TTC549 (cell line): ENCODE results near the gene ATXN7L1.
"Not testable (repeated sequence)": the region's sequence is repeated elsewhere in the genome, so short reads cannot be mapped to it uniquely, and the experiment has no call there.

ENCODE experiments used
- FAIRE-seq: peaks from 2 replicates; lab custom pipeline; 2012; peaks lifted over from hg19 to GRCh38; lab: Jason Lieb, UNC

Gene ATXN7L1

GRCh38 chr7:105887569-105888189, 11.3 kb upstream of the ATXN7L1 start:
- no peak for FAIRE-seq

DNA sequence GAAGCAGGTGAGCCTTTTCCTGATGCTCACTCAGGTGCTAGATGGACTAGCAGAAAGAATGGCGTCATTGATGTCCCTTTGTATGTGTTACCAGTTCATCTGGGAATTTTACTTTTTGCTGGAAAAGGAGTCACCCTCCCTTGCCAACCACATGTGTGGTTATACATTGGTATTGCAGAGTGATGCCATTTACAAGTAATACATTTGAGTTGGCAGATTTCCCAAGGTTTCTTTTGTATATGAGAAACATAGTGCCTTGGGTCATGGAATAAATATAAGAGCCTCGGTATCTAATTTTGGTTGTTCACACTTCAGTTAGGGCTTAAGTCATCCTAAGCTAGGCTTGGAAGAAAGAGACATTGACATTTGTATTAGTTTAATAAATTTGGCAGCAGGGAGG, 10.4 kb upstream of the ATXN7L1 start:
- FAIRE-seq, result no peak

GRCh38 chr7:105885387-105886111, 9.2 kb upstream of the ATXN7L1 start:
- no peak for FAIRE-seq

GRCh38 chr7:105883179-105883578, 6.8 kb upstream of the ATXN7L1 start:
- not testable (repeated sequence) for FAIRE-seq

GRCh38 chr7:105881439-105881838, 5.0 kb upstream of the ATXN7L1 start:
- FAIRE-seq, result no peak

- FAIRE-seq, result no peak
Observed at GRCh38 chr7:105880571-105881330, 4.4 kb upstream of the ATXN7L1 start.

DNA sequence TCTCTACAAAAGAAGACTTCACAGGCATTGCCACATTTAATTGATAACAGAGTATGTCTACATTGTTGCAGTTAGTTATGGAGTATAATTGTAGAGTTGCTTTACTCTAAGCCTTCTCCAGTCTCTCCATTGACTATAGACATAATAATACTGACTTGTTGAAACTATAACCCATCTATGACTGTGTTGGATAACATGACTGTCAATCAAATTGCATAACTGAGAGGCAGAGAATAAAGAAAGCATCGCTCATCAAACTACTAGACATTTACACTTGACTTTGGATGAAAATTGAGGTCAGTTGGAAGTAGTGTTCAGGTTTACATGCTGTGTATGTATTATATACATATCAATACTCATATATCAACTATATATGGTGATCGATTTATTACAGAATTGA, 3.4 kb upstream of the ATXN7L1 start:
- FAIRE-seq, result no peak

DNA sequence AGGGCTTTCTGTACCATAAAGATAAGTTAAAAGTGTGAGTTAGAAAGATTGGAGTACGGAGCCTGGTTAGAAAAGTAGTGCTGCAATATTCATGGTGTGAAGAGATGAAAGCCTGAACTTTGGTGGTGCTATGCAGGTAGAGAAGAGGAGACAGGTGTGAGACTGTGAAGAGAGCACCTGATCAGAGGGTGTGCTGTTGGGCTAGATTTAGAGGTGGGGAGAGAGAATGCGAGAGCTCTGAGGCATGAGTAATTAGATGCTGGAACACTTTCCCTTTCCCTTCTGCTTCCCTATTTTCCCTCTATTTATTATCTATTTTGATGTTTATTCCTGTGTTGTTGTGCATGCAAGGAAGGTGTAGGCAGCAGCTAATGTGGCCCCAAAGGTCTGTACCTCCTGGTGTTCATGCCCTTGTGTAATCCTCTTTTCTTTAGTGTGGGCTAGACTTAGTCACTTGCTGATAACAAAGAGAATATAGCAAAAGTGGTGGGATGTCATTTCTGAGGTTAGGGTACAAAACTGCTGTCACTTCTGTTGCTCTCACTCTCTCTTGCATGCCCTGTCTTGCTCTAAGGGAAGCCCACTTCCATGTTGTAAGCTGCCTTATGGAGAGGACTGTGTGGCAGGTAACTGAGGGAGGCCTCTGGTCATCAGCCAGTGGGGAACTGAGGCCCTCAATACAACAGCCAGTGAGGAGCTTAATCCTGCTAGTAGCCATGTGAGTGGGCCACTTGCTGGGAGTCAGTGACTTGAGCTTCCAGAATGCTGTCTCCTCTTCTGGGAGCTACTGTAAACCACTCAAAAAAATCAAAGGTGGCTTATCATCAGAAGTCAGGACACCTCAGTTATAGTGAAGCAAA, 2.6 kb upstream of the ATXN7L1 start:
- FAIRE-seq, result no peak

- FAIRE-seq, result no peak
Observed at GRCh38 chr7:105877736-105878135, 1.3 kb upstream of the ATXN7L1 start.

DNA sequence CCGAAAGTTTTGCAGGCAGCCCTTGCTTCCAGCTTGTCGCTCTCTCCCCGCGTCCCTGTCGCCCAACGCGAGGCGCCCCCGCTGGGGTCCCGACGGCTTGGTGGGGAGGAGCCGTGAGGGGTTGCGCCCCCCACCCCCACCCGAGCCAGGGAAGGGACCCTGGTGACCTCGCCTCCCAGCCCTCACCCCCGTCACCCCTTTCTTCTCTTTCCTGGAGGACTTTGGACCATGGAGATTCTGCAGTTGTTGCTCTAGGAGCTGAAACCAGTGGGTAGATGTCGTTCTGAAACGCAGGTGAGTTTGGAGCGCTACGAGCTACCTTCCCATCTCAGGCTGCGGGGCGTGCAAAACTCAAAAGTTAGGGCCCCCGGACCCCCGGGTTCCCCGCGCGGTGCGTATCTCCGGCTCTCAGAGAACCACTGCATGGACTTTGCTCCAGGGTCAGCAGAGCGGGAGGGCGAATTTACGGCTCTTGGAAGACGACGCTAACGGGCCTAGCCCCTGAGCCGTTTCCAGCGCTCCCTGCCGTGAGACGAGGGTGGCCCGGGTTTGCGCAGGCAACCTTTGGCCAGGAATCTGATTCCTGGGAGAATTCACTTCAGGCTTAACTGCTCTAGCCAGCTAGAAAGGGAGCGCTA, 684 bp upstream of the ATXN7L1 start:
- no peak for FAIRE-seq

GRCh38 chr7:105875505-105875904, 894 bp downstream of the ATXN7L1 start:
- no peak for FAIRE-seq

- no peak for FAIRE-seq
Observed at GRCh38 chr7:105874055-105874454, 2.3 kb downstream of the ATXN7L1 start.

DNA sequence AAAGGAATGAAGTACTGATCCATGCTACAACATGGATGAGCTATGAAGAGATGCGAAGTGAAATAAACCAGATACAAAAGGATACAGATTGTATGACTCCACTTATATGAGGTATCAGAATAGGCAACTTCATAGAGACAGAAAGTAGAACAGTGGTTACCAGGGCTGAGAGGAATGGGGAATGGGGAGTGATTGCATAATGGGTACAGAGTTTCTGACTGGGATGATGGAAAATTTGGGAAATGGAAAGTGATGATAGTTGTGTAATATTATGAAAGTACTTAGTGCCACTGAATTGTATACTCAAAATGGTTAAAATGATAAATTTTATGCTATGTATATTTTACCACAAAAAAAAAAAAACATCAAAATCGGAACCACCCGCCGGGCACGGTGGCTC, 3.9 kb downstream of the ATXN7L1 start:
- no peak for FAIRE-seq

DNA sequence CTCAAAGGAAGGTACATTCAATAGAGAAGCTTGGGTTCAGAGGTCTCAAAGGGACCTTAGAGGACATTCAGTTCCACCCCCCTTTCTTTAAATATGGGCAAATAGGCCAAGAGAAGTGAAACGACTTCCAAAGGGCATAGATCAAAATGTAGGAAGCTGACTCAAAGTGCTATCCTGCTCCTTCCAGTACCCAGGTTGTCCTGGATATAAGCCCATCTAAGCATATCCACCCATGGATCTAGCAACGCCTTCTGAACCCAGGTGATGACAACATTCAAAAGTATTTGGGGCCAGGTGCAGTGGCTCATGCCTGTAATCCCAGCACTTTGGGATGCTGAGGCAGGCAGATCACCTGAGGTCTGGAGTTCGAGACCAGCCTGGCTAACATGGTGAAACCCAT, 5.3 kb downstream of the ATXN7L1 start:
- no peak for FAIRE-seq

- FAIRE-seq, result no peak
Observed at GRCh38 chr7:105866102-105866801, 10.1 kb downstream of the ATXN7L1 start.

GRCh38 chr7:105863876-105864275, 12.5 kb downstream of the ATXN7L1 start:
- no peak for FAIRE-seq

GRCh38 chr7:105862770-105863169, 13.6 kb downstream of the ATXN7L1 start:
- no peak for FAIRE-seq

GRCh38 chr7:105862276-105862675, 14.1 kb downstream of the ATXN7L1 start:
- FAIRE-seq, result no peak

GRCh38 chr7:105861224-105861623, 15.2 kb downstream of the ATXN7L1 start:
- no peak for FAIRE-seq

GRCh38 chr7:105860793-105861192, 15.6 kb downstream of the ATXN7L1 start:
- FAIRE-seq, result no peak
